GM12878 (cell line): ENCODE results near the gene MAST3.

ENCODE experiments used
- CTCF ChIP-seq, 3 experiments: IDR thresholded peaks in 2 of 3; conservative IDR thresholded peaks in 1 of 3; 2 replicates each; pipeline ENCODE4 v1.5.1; 2011; ENCODE audit warnings: low read depth in 3 of 3, low read length in 3 of 3, mild to moderate bottlenecking in 3 of 3, control low read depth in 2 of 3, moderate library complexity in 2 of 3, inconsistent platforms in 1 of 3, mixed read lengths in 1 of 3; ENCODE audit not compliant: control insufficient read depth in 2 of 3, insufficient read depth in 1 of 3; ENCODE audit errors: extremely low read depth in 1 of 3
- EGR1 ChIP-seq, 2 experiments: IDR thresholded peaks; 1 replicate in 1 of 2; 2 replicates in 1 of 2; pipeline ENCODE4 v1.6.1; 2011 to 2012; ENCODE audit warnings: low read depth in 2 of 2, low read length in 2 of 2, borderline replicate concordance in 1 of 2, mild to moderate bottlenecking in 1 of 2, moderate library complexity in 1 of 2
- EZH2 ChIP-seq: IDR thresholded peaks from 2 replicates; pipeline ENCODE4 v1.6.1; 2012; ENCODE audit warnings: low read depth, mild to moderate bottlenecking, control low read depth, inconsistent platforms, low read length, borderline replicate concordance; ENCODE audit not compliant: control insufficient read depth

- TF ChIP-seq EZH2 (no peak), CTCF (IDR thresholded peaks at IDR 0.05 in 2 of 3, conservative IDR thresholded peaks at IDR 0.05 in 1 of 3; ENCODE audit: control insufficient read depth in 2 of 3, extremely low read depth in 1 of 3, insufficient read depth in 1 of 3, low read depth in 3 of 3, low read length in 3 of 3) (no peak), EGR1 (IDR thresholded peaks at IDR 0.05; ENCODE audit: borderline replicate concordance in 1 of 2, low read depth in 2 of 2, low read length in 2 of 2) (no peak)
Measured at GRCh38 chr19:18114483-18114882, 16.9 kb downstream of the MAST3 start.
